ENCODE measurements around the gene JMJD8. TPM values are rescaled to one million over a fixed set of nuclear protein-coding genes. Genes with fewer than 3 reads are reported as not detected.

JMJD8 gene
- total RNA-seq, 1 donor from 2014 or later, result 43.1 TPM

DNA sequence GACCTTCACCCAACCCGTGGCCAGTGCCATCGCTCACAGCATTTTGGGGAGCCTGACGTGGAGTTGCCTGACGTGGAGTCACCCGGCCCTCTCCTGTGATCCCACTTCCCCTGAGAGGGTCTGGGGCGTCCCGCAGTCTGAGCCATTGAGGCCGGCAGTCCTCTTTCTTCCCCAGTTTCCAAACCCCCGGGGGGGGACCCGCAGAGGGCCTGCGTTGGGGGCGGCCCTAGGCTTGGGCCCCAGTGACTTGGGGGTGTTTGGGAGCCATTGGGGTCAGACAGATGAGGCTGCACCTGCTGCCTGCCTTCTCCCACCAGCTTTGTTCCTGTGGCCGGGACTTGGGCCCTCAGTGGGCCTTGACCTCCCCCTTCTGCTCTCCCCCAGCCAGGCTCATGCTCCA lies 14.5 kb downstream of the JMJD8 start:
- TF ChIP-seq, protein P1, sequence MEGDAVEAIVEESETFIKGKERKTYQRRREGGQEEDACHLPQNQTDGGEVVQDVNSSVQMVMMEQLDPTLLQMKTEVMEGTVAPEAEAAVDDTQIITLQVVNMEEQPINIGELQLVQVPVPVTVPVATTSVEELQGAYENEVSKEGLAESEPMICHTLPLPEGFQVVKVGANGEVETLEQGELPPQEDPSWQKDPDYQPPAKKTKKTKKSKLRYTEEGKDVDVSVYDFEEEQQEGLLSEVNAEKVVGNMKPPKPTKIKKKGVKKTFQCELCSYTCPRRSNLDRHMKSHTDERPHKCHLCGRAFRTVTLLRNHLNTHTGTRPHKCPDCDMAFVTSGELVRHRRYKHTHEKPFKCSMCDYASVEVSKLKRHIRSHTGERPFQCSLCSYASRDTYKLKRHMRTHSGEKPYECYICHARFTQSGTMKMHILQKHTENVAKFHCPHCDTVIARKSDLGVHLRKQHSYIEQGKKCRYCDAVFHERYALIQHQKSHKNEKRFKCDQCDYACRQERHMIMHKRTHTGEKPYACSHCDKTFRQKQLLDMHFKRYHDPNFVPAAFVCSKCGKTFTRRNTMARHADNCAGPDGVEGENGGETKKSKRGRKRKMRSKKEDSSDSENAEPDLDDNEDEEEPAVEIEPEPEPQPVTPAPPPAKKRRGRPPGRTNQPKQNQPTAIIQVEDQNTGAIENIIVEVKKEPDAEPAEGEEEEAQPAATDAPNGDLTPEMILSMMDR (IDR thresholded peaks at IDR 0.05; ENCODE audit: borderline replicate concordance), result no peak
- no peak for DNase-seq
- no peaks in the 10 kb centered on the region for H3K9me3 ChIP-seq (replicated peaks)
- H3K36me3 ChIP-seq, result peaks cover 55% of the 10 kb centered on the region
- intact Hi-C loops (cut with micrococcal nuclease), result no loop called here
- H3K4me1 ChIP-seq, result peaks cover 32% of the 10 kb centered on the region
- no peaks in the 10 kb centered on the region for H3K27me3 ChIP-seq (ENCODE audit: low read depth)
- H3K4me3 ChIP-seq, result peak overlapping the region; percentile 100
- no peak overlapping the region for H3K27ac ChIP-seq (replicated peaks)

DNA sequence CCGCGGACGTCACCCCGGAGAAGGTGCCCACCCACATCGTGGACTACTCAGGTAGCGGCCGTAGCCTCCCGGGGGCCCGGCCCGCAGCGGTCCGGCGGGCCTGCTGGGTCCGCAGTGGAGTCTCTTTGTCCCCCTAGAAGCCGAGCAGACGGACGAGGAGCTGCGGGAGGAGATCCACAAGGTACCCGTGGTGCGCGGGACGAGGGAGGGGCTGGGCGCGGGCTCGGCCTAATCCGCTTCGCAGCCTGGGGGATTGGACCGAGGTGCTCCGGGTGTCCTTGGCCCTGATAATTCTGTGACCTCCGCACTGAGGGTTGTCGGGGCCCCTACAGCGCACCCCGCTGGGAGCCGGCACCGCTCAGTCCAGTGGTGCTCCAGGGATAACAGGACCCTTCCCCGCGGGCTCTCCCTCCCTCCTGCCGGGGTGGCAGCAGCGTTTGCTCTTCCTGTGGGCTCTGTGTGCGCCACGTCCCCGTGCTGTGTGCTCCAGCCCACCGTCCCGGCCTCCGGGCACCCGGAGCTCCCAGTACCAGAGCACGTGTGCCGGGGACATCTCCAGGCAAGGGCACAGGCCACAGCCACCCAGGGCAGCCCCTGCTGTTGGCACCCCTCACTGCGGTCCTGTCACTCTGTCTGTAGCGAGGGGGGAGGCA lies 15.5 kb downstream of the JMJD8 start:
- Histone ChIP-seq H3K4me3 (peak overlapping the region; percentile 100), H3K27ac (replicated peaks) (peak overlapping the region; percentile 95), H3K9me3 (replicated peaks) (no peaks in the 10 kb centered on the region), H3K4me1 (peaks cover 25% of the 10 kb centered on the region), H3K27me3 (ENCODE audit: low read depth) (no peaks in the 10 kb centered on the region), H3K36me3 (peaks cover 48% of the 10 kb centered on the region)
- intact Hi-C loops (cut with micrococcal nuclease), result no loop called here
- no peak for DNase-seq
- TF ChIP-seq, protein P1 (IDR thresholded peaks at IDR 0.05; ENCODE audit: borderline replicate concordance), result no peak

DNA sequence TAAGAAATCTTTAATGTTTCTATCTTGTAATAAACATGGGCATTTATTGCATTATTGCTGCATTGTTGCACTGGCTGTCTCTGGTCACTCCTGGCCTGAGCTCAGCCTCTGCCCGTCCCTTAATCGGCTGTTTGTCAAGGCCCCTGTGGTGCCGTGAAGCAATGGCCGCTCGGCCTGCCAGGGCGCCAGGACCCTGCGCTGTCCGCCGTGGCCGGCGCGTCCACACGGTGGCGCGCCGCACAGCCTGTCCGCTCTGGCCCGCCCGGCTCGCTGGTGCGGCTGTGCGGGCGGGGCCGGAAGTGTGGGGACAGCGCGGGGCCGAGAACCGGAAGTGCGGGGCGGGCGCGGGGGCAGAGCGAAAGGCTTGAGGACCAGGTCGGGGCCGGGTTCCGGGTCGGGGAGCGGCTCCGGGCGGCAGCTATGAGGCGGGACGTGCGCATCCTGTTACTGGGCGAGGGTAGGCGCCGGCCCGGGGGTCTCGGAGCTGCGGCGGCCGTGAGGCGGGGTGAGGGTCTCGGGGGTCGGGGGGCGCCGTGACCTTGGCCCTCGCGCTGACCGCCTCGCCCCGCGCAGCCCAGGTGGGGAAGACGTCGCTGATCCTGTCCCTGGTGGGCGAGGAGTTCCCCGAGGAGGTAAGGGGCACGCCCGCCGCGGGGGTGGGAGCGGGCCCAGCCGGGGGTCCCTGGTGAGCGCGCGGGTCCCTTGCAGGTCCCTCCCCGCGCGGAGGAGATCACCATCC lies 16.2 kb downstream of the JMJD8 start, which contains the start of gene RHOT2:
Gene RHOT2, plus strand, starts transcription at position 353 of the 739 bp plus-strand sequence. Its CDS starts 68 bp downstream, at position 421.
- peak; percentile 95 for DNase-seq
- TF ChIP-seq, protein P1 (IDR thresholded peaks at IDR 0.05; ENCODE audit: borderline replicate concordance), result peak; percentile 94
- Histone ChIP-seq H3K4me3 (peak within 1 kb of the TSS; percentile 100), H3K36me3 (peaks cover 41% of the 10 kb centered on the region), H3K4me1 (peaks cover 25% of the 10 kb centered on the region), H3K27ac (replicated peaks) (peak within 1 kb of the TSS; percentile 95), H3K9me3 (replicated peaks) (no peaks in the 10 kb centered on the region), H3K27me3 (ENCODE audit: low read depth) (no peaks in the 10 kb centered on the region)
- intact Hi-C loops (cut with micrococcal nuclease), result no loop called here

DNA sequence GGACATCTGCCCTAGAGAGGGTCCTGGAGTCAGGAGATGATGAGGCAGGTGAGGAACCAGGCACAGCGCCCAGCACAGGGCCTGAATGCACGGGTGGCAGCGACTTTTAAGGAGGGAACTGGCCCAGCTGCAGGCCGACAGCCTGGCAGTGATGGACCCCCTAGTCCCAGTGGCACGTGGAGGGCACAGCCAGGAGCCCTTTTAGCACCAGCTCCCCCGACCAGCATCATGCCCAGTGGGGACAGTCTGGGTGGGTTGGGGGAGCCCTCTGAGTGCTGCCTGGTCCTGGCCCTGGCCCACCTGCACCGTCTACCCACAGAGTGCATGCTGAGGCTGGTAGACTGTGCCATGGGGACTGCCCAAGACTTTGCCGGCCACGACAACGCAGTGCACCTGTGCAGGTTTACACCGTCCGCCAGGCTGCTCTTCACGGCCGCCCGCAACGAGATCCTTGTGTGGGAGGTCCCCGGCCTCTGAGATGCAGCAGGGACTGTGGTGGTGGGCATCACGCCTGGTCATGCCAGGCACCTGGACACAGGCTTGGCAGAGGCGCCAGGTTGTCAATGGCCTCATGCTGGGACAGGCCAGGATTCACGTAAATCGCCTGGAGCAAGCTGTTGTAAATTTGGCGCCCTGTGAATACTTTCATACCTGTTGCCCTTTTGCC lies 16.9 kb downstream of the JMJD8 start:
- peak overlapping the region; percentile 100 for H3K4me3 ChIP-seq
- peaks cover 25% of the 10 kb centered on the region for H3K4me1 ChIP-seq
- TF ChIP-seq, protein P1 (IDR thresholded peaks at IDR 0.05; ENCODE audit: borderline replicate concordance), result no peak
- H3K9me3 ChIP-seq (replicated peaks), result no peaks in the 10 kb centered on the region
- peaks cover 34% of the 10 kb centered on the region for H3K36me3 ChIP-seq
- no peaks in the 10 kb centered on the region for H3K27me3 ChIP-seq (ENCODE audit: low read depth)
- intact Hi-C loops (cut with micrococcal nuclease), result no loop called here
- H3K27ac ChIP-seq (replicated peaks), result peak overlapping the region; percentile 95
- DNase-seq, result no peak

DNA sequence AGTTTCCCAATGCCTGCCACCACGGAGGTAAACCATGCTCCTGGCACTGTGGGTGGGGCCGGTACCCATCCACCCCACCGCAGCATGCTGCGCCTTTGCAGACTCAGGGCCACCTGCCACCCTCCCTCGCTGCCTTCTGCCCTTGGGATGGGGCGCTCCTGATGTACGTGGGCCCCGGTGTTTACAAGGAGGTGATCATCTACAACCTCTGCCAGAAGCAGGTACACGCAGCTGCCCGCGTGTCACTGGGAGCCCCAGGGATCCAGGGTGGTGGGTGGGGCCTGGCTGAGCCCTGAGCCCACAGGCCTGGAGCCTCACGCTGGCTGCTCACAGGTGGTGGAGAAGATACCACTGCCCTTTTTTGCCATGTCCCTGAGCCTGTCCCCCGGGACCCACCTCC lies 17.6 kb downstream of the JMJD8 start:
- no peak overlapping the region for H3K27ac ChIP-seq (replicated peaks)
- H3K36me3 ChIP-seq, result peaks cover 27% of the 10 kb centered on the region
- TF ChIP-seq, protein P1 (IDR thresholded peaks at IDR 0.05; ENCODE audit: borderline replicate concordance), result no peak
- no peaks in the 10 kb centered on the region for H3K27me3 ChIP-seq (ENCODE audit: low read depth)
- no peak for DNase-seq
- no peak overlapping the region for H3K4me3 ChIP-seq
- no peaks in the 10 kb centered on the region for H3K9me3 ChIP-seq (replicated peaks)
- peaks cover 27% of the 10 kb centered on the region for H3K4me1 ChIP-seq
- intact Hi-C loops (cut with micrococcal nuclease), result no loop called here
